Adrenal gland (tissue), 5 donors: ENCODE measurements around the gene GLIPR2.

Experiments
- POLR2A ChIP-seq, 2 donors: fragments of 450-650 bp; IDR thresholded peaks; one replicate each; pipeline ENCODE4 v1.6.1; 2017; ENCODE audit warnings: antibody characterized with exemption in 2 of 2, mild to moderate bottlenecking in 2 of 2, moderate library complexity in 1 of 2
- TF ChIP-seq, protein P1 (sequence below), 6 experiments: fragments of 450-650 bp in 4 of 6; fragments of 200-600 bp in 2 of 6; sonication (generic) in 1 of 6; IDR thresholded peaks; 1 replicate in 5 of 6; 2 replicates in 1 of 6; pipeline versions ENCODE4 v1.5.1 to v1.8.0; 2016 to 2021; ENCODE audit warnings: antibody characterized with exemption in 6 of 6, mild to moderate bottlenecking in 2 of 6, moderate library complexity in 1 of 6
- donor health status: DM: no; HTN: no; CAD: no.

DNA sequence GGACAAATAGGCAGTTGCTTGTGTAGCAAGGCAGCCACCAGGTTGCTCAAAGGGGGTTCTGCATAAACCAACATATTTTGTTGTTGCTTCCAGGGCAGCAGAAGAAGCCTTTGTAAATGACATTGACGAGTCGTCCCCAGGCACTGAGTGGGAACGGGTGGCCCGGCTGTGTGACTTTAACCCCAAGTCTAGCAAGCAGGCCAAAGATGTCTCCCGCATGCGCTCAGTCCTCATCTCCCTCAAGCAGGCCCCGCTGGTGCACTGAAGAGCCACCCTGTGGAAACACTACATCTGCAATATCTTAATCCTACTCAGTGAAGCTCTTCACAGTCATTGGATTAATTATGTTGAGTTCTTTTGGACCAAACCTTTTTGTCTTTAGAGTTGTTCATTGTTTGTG is 75.0 kb downstream of the GLIPR2 start:
- no peak for TF ChIP-seq POLR2A (IDR thresholded peaks at IDR 0.05)
- TF ChIP-seq, protein P1, sequence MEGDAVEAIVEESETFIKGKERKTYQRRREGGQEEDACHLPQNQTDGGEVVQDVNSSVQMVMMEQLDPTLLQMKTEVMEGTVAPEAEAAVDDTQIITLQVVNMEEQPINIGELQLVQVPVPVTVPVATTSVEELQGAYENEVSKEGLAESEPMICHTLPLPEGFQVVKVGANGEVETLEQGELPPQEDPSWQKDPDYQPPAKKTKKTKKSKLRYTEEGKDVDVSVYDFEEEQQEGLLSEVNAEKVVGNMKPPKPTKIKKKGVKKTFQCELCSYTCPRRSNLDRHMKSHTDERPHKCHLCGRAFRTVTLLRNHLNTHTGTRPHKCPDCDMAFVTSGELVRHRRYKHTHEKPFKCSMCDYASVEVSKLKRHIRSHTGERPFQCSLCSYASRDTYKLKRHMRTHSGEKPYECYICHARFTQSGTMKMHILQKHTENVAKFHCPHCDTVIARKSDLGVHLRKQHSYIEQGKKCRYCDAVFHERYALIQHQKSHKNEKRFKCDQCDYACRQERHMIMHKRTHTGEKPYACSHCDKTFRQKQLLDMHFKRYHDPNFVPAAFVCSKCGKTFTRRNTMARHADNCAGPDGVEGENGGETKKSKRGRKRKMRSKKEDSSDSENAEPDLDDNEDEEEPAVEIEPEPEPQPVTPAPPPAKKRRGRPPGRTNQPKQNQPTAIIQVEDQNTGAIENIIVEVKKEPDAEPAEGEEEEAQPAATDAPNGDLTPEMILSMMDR (IDR thresholded peaks at IDR 0.05): no peak
